ENCODE data around the gene HSD17B1. TPM values are rescaled to one million over a fixed set of nuclear protein-coding genes. Genes with fewer than 3 reads are reported as not detected.

The HSD17B1 gene
- total and polyA plus RNA-seq, 2 donors from 2014 or later = 0.31 to 3.3 TPM

GRCh38 chr17:42514279-42514678 lies 38.4 kb upstream of the HSD17B1 start:
- H3K27me3 ChIP-seq (ENCODE audit: control insufficient read depth, insufficient read depth, low read length) = no peaks in the 10 kb centered on the region
- DNase-seq (no peak), FAIRE-seq (no peak)
- intact Hi-C loops (cut with DNase I) = loop anchor here (10.0 kb wide), 1 partner anchor 89 kb away; the partner anchor contains the start of gene CAVIN1
- H3K27ac ChIP-seq (ENCODE audit: low read depth in 2 of 2, low read length in 2 of 2) = peak overlapping the region; percentile 33 to 95
- no peaks in the 10 kb centered on the region for H3K9me3 ChIP-seq (ENCODE audit: control insufficient read depth in 2 of 3, insufficient read depth in 1 of 3, low read length in 3 of 3)
- no peak for TF ChIP-seq CTCF (IDR thresholded peaks at IDR 0.05; ENCODE audit: borderline replicate concordance, extremely low read depth, insufficient read depth)
- H3K9ac ChIP-seq (ENCODE audit: low read length in 3 of 3) = no peak overlapping the region
- peaks cover 9 to 45% (median 36%) of the 10 kb centered on the region in 3 donors for H3K4me1 ChIP-seq (ENCODE audit: control insufficient read depth in 2 of 3, insufficient read depth in 2 of 3, low read depth in 1 of 3, low read length in 3 of 3)
- peaks cover 2 to 32% (median 19%) of the 10 kb centered on the region in 3 donors for H3K36me3 ChIP-seq (ENCODE audit: control insufficient read depth in 2 of 3, insufficient read depth in 3 of 3, low read length in 3 of 3)
- no peak overlapping the region for H3K4me3 ChIP-seq (ENCODE audit: low read length in 3 of 3)

- Histone ChIP-seq H3K9ac (ENCODE audit: low read length in 3 of 3) (peak overlapping the region in 1 of 3 donors; percentile 13), H3K36me3 (ENCODE audit: control insufficient read depth in 2 of 3, insufficient read depth in 3 of 3, low read length in 3 of 3) (peaks cover 2 to 26% (median 15%) of the 10 kb centered on the region in 3 donors), H3K27me3 (ENCODE audit: control insufficient read depth, insufficient read depth, low read length) (no peaks in the 10 kb centered on the region), H3K4me1 (ENCODE audit: control insufficient read depth in 2 of 3, insufficient read depth in 2 of 3, low read depth in 1 of 3, low read length in 3 of 3) (peaks cover 11 to 51% (median 41%) of the 10 kb centered on the region in 3 donors), H3K27ac (ENCODE audit: low read depth in 2 of 2, low read length in 2 of 2) (peak overlapping the region; percentile 33 to 95), H3K9me3 (ENCODE audit: control insufficient read depth in 2 of 3, insufficient read depth in 1 of 3, low read length in 3 of 3) (no peaks in the 10 kb centered on the region), H3K4me3 (ENCODE audit: low read length in 3 of 3) (no peak overlapping the region)
- DNase-seq = no peak
- intact Hi-C loops (cut with DNase I) = loop anchor here (10.0 kb wide), 1 partner anchor 90 kb away; the partner anchor contains the start of gene CAVIN1
- FAIRE-seq = no peak
- TF ChIP-seq CTCF (IDR thresholded peaks at IDR 0.05; ENCODE audit: borderline replicate concordance, extremely low read depth, insufficient read depth) = no peak
Measured at GRCh38 chr17:42514867-42515266, 37.9 kb upstream of the HSD17B1 start.

- intact Hi-C loops (cut with DNase I) = loop anchor here (10.0 kb wide), 1 partner anchor 93 kb away; the partner anchor contains the start of gene CAVIN1
- H3K27me3 ChIP-seq (ENCODE audit: control insufficient read depth, insufficient read depth, low read length) = no peaks in the 10 kb centered on the region
- peak; percentile 76 to 92 (median 83) for DNase-seq
- no peak overlapping the region for H3K4me3 ChIP-seq (ENCODE audit: low read length in 3 of 3)
- H3K4me1 ChIP-seq (ENCODE audit: control insufficient read depth in 2 of 3, insufficient read depth in 2 of 3, low read depth in 1 of 3, low read length in 3 of 3) = peaks cover 19 to 69% (median 60%) of the 10 kb centered on the region in 3 donors
- peak overlapping the region in 1 of 3 donors; percentile 70 for H3K9ac ChIP-seq (ENCODE audit: low read length in 3 of 3)
- H3K36me3 ChIP-seq (ENCODE audit: control insufficient read depth in 2 of 3, insufficient read depth in 3 of 3, low read length in 3 of 3) = peaks cover 2 to 35% (median 13%) of the 10 kb centered on the region in 3 donors
- peak overlapping the region; percentile 91 to 96 for H3K27ac ChIP-seq (ENCODE audit: low read depth in 2 of 2, low read length in 2 of 2)
- no peaks in the 10 kb centered on the region for H3K9me3 ChIP-seq (ENCODE audit: control insufficient read depth in 2 of 3, insufficient read depth in 1 of 3, low read length in 3 of 3)
- FAIRE-seq = no peak
- TF ChIP-seq CTCF (IDR thresholded peaks at IDR 0.05; ENCODE audit: borderline replicate concordance, extremely low read depth, insufficient read depth) = peak; percentile 92
Measured at GRCh38 chr17:42517516-42517915, 35.2 kb upstream of the HSD17B1 start.
